HG02981 (cell line): ENCODE measurements around the gene MROH8.
"Not testable (repeated sequence)": the region's sequence is repeated elsewhere in the genome, so short reads cannot be mapped to it uniquely, and the experiment has no call there.

Experiments used
- ATAC-seq: cut with Tn5 transposase; IDR thresholded peaks from one replicate; pipeline ENCODE4 v1.9.1; 2021; ENCODE audit warnings: mild to moderate bottlenecking, moderate library complexity; ENCODE audit not compliant: unreplicated experiment

Gene MROH8

GRCh38 chr20:37158248-37158647 is 21.1 kb downstream of the MROH8 start:
- no peak for ATAC-seq

- ATAC-seq, result no peak
Observed at GRCh38 chr20:37155987-37156386, 23.4 kb downstream of the MROH8 start.

- no peak for ATAC-seq
Observed at GRCh38 chr20:37154684-37155298, 24.6 kb downstream of the MROH8 start.

GRCh38 chr20:37152284-37152683 is 27.1 kb downstream of the MROH8 start:
- ATAC-seq, result no peak

GRCh38 chr20:37151529-37151928 is 27.8 kb downstream of the MROH8 start:
- no peak for ATAC-seq

- not testable (repeated sequence) for ATAC-seq
Observed at GRCh38 chr20:37150864-37151263, 28.5 kb downstream of the MROH8 start.

- no peak for ATAC-seq
Observed at GRCh38 chr20:37147250-37147649, 32.1 kb downstream of the MROH8 start.

- no peak for ATAC-seq
Observed at GRCh38 chr20:37144856-37145404, 34.4 kb downstream of the MROH8 start.

GRCh38 chr20:37142708-37143107 is 36.6 kb downstream of the MROH8 start:
- no peak for ATAC-seq

- no peak for ATAC-seq
Observed at GRCh38 chr20:37137547-37137946, 41.8 kb downstream of the MROH8 start.

GRCh38 chr20:37133952-37134351 is 45.4 kb downstream of the MROH8 start:
- no peak for ATAC-seq

- no peak for ATAC-seq
Observed at GRCh38 chr20:37131486-37131885, 47.9 kb downstream of the MROH8 start.

GRCh38 chr20:37128803-37129202 is 50.5 kb downstream of the MROH8 start:
- no peak for ATAC-seq

- ATAC-seq, result not testable (repeated sequence)
Observed at GRCh38 chr20:37126290-37126689, 53.1 kb downstream of the MROH8 start.

GRCh38 chr20:37123441-37123840 is 55.9 kb downstream of the MROH8 start:
- no peak for ATAC-seq

- no peak for ATAC-seq
Observed at GRCh38 chr20:37120497-37120896, 58.9 kb downstream of the MROH8 start.

GRCh38 chr20:37119356-37120036 is 59.9 kb downstream of the MROH8 start:
- ATAC-seq, result no peak

GRCh38 chr20:37114012-37114411 is 65.3 kb downstream of the MROH8 start:
- ATAC-seq, result no peak

GRCh38 chr20:37111926-37112455 is 67.4 kb downstream of the MROH8 start:
- no peak for ATAC-seq

- ATAC-seq, result no peak
Observed at GRCh38 chr20:37108676-37109075, 70.7 kb downstream of the MROH8 start.

- no peak for ATAC-seq
Observed at GRCh38 chr20:37102571-37102970, 76.8 kb downstream of the MROH8 start.

- ATAC-seq, result no peak
Observed at GRCh38 chr20:37096415-37097041, 82.8 kb downstream of the MROH8 start.
